Measurements from ENCODE around the gene SPTAN1.
"Not testable (repeated sequence)": the region's sequence is repeated elsewhere in the genome, so short reads cannot be mapped to it uniquely, and the experiment has no call there.

Gene SPTAN1

DNA sequence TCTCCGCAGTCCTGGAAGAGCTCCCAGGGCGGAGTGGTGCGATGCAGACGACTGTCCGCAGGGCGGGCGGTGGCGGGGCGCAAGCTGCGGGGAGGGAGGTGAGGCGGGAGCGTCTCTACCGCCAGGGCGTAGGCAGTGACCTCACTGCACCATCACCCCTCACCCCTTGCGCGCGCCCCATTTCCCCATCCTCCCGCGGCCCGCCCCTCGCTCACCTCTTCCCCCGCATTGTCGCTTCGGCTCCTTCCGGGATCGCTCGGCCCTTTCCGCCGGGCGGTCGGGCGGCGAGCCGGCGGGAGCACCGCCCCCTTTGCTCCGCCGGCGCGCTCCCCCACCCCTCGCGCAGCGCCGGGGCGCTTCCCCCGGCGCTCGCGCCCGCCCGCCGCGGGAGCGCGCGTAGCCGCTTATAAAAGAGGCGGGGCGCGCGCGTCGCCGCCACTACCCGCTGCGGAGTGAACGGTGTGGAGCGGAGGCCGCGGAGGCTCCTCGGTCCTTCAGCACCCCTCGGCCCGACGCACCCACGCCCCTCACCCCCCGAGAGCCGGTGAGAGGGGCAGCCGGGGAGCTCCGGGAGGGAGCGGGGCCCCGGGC, at the start of gene SPTAN1:
Gene SPTAN1 (plus strand): TSS at position 435 of the 591 bp plus-strand sequence. CDS start 14,154 bp downstream, outside the sequence.
- TF ChIP-seq JUND (IDR thresholded peaks at IDR 0.05; ENCODE audit: low read depth) = no peak
- DNase-seq (ENCODE audit: low read depth in 1 of 2, low spot score in 1 of 2) = peak; percentile 92 to 93
- in situ Hi-C loops (cut with HindIII; ENCODE audit: low pct_unique_long_range_greater_than_20kb, low sequenced_read_pairs) = no loop called here

GRCh38 chr9:128503415-128503825, 49.0 kb upstream of the SPTAN1 start:
- DNase-seq (ENCODE audit: low read depth in 1 of 2, low spot score in 1 of 2); in situ Hi-C loops (cut with HindIII; ENCODE audit: low pct_unique_long_range_greater_than_20kb, low sequenced_read_pairs): not testable (repeated sequence)

DNA sequence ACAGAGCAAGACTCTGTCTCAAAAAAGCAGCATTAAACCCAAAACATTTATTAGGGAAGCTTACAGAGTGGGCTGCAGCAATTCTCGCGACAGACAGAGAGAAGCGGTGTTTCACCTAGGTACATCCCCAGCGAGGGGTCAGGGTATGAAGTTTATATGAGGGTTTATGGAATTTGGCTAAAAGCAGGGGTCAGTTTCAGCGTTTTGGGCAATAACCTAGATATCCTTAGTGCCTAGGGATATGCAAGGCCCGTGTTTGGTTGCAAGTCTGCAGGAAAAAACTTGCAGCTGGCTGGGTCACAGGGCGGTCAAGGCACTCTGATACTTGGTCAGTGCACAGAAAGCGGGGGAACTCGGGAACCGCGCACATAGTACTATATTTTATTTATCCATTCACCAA, 48.5 kb upstream of the SPTAN1 start:
- TF ChIP-seq JUND (IDR thresholded peaks at IDR 0.05; ENCODE audit: low read depth) = no peak
- no peak for DNase-seq (ENCODE audit: low read depth in 1 of 2, low spot score in 1 of 2)
- in situ Hi-C loops (cut with HindIII; ENCODE audit: low pct_unique_long_range_greater_than_20kb, low sequenced_read_pairs) = no loop called here

GRCh38 chr9:128504485-128505413, 47.6 kb upstream of the SPTAN1 start, which contains the start of gene GLE1:
TSS of gene GLE1 (plus strand) at chr9:128504719. CDS start at chr9:128504806, 87 bp downstream.
- no peak for TF ChIP-seq JUND (IDR thresholded peaks at IDR 0.05; ENCODE audit: low read depth)
- peak; percentile 96 to 98 for DNase-seq (ENCODE audit: low read depth in 1 of 2, low spot score in 1 of 2)
- in situ Hi-C loops (cut with HindIII; ENCODE audit: low pct_unique_long_range_greater_than_20kb, low sequenced_read_pairs) = no loop called here

GRCh38 chr9:128505414-128505765, 47.0 kb upstream of the SPTAN1 start:
- no peak for TF ChIP-seq JUND (IDR thresholded peaks at IDR 0.05; ENCODE audit: low read depth)
- no peak for DNase-seq (ENCODE audit: low read depth in 1 of 2, low spot score in 1 of 2)
- in situ Hi-C loops (cut with HindIII; ENCODE audit: low pct_unique_long_range_greater_than_20kb, low sequenced_read_pairs) = no loop called here

DNA sequence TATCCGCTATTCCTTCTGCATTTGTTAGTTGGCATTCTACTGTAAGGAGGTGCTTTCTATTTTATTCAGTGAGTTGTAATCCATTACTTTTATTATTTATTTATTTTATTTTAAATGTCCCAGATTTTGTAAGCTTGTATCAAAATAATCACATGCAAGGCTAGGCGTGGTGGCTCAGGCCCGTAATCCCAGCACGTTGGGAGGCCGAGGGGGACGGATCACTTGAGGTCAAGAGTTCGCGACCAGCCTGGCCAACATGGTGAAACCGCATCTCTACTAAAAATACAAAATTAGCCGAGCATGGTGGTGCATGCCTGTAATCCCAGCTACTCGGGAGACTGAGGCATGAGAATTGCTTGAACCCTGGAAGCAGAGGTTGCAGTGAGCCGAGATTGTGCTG, 46.5 kb upstream of the SPTAN1 start:
- DNase-seq (ENCODE audit: low read depth in 1 of 2, low spot score in 1 of 2); in situ Hi-C loops (cut with HindIII; ENCODE audit: low pct_unique_long_range_greater_than_20kb, low sequenced_read_pairs): not testable (repeated sequence)

- in situ Hi-C loops (cut with HindIII; ENCODE audit: low pct_unique_long_range_greater_than_20kb, low sequenced_read_pairs) = no loop called here
- DNase-seq (ENCODE audit: low read depth in 1 of 2, low spot score in 1 of 2) = no peak
- no peak for TF ChIP-seq JUND (IDR thresholded peaks at IDR 0.05; ENCODE audit: low read depth)
These were observed 39.6 kb upstream of the SPTAN1 start for GRCh38 chr9:128512820-128513219.

DNA sequence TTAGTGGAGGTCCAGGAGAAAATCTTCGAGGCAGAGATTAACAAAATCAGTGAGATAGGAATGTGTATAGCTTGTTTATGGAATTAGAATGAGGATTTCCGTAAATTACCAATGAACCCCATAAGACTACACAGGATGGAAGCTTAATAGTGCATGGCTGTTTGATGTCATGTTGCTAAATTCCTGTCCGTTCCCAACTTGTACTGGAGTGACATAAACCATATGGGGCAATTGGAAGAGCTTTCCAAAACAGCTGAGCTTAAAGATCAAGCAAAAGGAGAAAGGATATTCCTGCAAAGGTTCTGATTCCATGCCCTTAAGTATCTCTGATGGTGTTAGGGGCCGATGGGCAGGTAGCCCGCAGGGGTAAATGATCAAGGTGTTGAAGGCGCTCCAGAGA, 30.4 kb upstream of the SPTAN1 start:
- no peak for DNase-seq (ENCODE audit: low read depth in 1 of 2, low spot score in 1 of 2)
- no peak for TF ChIP-seq JUND (IDR thresholded peaks at IDR 0.05; ENCODE audit: low read depth)
- in situ Hi-C loops (cut with HindIII; ENCODE audit: low pct_unique_long_range_greater_than_20kb, low sequenced_read_pairs) = no loop called here

- DNase-seq (ENCODE audit: low read depth in 1 of 2, low spot score in 1 of 2) = no peak
- no peak for TF ChIP-seq JUND (IDR thresholded peaks at IDR 0.05; ENCODE audit: low read depth)
- in situ Hi-C loops (cut with HindIII; ENCODE audit: low pct_unique_long_range_greater_than_20kb, low sequenced_read_pairs) = no loop called here
These were observed 29.0 kb upstream of the SPTAN1 start for GRCh38 chr9:128523199-128523925.

GRCh38 chr9:128526720-128527119, 25.7 kb upstream of the SPTAN1 start:
- TF ChIP-seq JUND (IDR thresholded peaks at IDR 0.05; ENCODE audit: low read depth) = no peak
- in situ Hi-C loops (cut with HindIII; ENCODE audit: low pct_unique_long_range_greater_than_20kb, low sequenced_read_pairs) = no loop called here
- no peak for DNase-seq (ENCODE audit: low read depth in 1 of 2, low spot score in 1 of 2)

DNA sequence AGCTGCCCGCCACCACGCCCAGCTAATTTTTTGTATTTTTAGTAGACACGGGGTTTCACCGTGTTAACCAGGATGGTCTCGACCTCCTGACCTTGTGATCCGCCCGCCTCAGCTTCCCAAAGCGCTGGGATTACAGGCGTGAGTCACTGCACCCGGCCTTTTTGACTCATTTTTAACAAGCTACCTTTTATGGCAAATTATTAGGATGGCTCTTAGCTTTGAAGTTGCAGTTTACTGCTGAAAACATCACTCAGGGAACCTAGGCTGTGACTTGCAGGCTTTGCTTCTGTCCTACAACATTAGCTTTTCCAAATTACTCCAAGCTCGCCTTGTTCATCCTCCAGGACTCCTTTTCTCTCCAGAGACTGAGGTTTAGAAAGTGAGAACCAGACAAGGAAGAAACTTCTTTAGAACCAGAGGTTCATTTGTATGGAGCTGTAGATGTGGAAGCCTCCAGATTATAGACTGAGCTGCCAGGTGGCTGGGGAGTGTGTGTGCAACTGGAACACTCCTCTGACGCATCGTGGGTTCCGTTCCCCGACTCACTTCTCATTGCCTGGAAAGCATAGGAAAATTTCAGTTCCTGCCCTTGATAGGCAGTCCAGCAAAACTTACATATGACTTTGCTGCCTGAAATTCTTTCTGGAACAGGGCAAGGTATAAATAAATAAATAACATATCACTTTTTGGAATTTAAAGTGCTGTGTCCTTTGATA, 23.8 kb upstream of the SPTAN1 start:
- DNase-seq (ENCODE audit: low read depth in 1 of 2, low spot score in 1 of 2) = no peak
- no peak for TF ChIP-seq JUND (IDR thresholded peaks at IDR 0.05; ENCODE audit: low read depth)
- in situ Hi-C loops (cut with HindIII; ENCODE audit: low pct_unique_long_range_greater_than_20kb, low sequenced_read_pairs) = no loop called here

DNA sequence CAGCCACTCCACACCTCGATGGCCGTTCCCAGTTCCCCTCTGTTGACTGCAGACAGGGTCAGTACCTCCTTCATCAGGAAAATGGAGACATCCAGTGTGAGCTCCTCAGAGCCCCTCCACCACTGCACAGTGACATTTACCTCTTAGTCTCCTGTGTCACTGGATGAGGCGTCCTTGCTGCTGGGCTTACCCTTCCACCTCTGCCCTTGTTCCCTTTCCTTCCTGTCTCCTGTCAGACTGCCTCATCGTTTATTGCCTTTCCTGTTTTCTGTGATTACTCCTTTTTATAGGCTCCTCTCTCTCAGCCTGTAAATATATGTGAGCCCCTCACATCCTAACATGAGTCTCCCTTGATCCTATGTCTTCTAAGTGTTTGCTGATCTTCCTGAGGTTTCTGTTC, 23.2 kb upstream of the SPTAN1 start:
- in situ Hi-C loops (cut with HindIII; ENCODE audit: low pct_unique_long_range_greater_than_20kb, low sequenced_read_pairs) = no loop called here
- TF ChIP-seq JUND (IDR thresholded peaks at IDR 0.05; ENCODE audit: low read depth) = no peak
- no peak for DNase-seq (ENCODE audit: low read depth in 1 of 2, low spot score in 1 of 2)
